Activated T-cell treated with anti-CD3 and anti-CD28 coated beads for 24 hours (primary cell): ENCODE results near the gene PNLIPRP2.

Source experiments
- DNase-seq: peaks from one replicate; pipeline ENCODE4 v3.0.0-alpha.2; 2020; ENCODE audit warnings: low read depth

Gene PNLIPRP2

GRCh38 chr10:116683821-116684220, 63.1 kb downstream of the PNLIPRP2 start:
- no peak for DNase-seq

DNA sequence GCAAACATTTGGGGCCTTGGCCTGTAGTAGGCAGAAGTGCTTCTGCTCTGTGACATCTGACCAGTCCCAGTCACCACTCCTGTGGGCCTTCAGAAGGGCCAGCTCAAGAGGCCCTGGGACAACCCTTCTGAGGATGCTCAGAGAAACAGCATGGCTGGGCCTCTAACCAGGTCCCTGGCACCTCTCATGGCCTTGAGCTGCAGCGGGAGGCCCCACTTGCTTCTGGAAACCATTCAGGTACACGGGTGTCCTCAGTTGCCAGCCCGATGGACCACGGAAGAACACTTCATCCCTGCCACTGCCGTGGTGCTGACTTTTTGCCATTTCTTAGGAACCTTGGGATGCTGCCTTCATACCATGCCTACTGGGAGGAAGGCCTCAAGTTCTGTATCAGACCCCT, 64.0 kb downstream of the PNLIPRP2 start:
- DNase-seq = no peak

- no peak for DNase-seq
These were observed 65.1 kb downstream of the PNLIPRP2 start for GRCh38 chr10:116685807-116686206.

- DNase-seq = no peak
These were observed 65.9 kb downstream of the PNLIPRP2 start for GRCh38 chr10:116686632-116687031.

DNA sequence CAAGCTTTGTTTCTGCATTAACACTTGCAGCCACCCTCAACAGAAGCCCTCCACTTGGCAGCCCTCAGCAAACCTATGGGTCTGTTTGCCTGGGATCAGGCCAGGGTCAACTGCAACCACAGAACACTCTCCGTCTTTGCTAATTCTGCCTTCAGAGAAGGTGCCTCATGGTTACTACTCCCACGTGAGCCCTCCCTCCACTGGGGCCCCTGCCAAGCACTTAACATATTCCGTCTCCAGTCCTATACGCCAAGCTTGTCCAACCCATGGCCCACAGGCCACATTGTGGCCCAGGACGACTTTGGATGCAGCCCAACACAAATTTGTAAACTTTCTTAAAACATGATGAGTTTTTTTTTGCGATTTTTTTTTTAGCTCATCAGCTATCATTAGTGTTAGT, 66.9 kb downstream of the PNLIPRP2 start:
- no peak for DNase-seq

DNA sequence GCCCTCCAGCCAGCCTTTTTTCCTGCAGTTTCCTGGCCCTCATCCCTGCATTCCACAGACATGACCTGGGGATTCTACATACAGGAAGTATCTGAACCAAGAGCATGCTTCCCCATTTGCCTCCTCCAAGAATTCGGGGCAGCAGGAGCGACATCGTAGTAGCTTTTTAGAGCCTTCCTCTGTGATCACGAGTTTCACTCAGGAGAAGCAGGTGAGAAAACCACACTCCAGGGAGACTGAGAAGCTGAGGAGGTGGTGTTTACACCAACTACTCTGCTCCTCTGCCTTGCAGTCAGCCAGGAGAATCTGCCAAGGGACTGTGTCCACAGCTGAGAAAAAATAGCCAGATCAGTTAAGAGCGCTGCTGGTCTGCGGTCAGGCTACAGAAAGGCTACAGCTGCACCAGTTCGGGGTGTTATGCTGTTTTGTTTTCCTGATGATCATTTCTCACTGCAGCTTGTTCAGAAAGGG, 67.5 kb downstream of the PNLIPRP2 start:
- DNase-seq = no peak

- DNase-seq = no peak
These were observed 68.2 kb downstream of the PNLIPRP2 start for GRCh38 chr10:116688741-116689495.

DNA sequence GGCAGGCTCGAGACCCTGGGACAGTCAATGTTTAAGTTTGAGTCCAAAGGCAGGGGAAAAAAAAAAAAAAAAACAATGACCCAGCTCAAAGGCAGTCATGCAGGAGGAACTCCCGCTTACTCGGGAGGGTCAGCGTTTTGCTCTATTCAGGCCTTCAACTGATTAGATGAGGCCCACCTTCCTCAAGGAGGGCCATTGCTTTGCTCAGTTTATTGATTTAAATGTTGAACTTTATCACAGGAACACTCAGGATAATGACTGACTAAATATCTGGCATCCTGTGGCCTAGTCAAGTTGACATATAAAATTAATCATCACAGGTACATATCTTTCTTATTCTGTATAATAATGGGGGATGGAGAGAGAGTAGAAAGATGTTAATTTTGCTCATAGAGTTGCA, 69.0 kb downstream of the PNLIPRP2 start:
- no peak for DNase-seq

DNA sequence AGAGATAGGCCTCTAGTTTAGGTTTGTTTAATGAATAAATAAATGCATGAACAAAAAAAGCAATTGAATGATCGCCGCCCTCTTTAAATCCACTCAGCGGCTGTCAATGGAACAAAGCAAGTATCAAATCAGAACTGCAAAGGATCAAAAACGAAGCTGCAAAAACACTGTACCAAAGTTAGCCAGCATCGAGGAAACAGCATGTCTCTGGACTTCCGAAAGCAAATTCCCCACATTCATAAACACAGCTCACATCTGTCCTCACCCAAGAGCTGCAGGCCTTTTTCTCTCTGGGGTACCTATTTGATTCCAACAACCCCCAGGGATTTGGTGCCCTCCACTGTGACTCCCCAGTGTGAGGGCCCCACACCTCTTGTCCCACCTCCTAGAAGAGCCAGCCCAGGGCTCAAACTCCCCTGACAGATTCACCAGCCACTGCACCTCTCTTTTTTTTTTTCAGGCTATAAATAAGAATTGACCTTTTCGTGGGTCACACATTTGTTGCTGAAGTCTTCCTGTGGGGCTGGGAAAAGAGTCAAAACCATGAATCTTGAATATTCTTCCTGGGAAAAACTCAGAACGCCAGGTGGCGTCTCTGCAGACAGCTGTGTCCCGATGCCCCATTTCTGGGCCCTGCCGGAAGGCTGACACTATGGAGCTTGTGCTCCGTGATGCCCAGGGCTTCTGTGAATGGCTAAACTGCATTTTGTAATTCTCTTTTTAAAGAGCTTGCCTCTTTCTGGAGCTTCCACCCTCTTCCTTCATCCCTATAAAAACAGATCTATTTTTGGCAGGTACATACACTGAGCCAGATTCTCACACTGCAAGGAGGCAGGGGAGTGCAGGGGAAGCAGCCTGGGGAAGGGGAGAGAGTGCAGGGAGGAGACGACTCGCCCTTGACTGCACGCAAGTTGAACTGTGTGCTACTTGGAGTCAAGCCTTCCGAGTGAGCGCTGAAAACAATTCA, 69.9 kb downstream of the PNLIPRP2 start:
- no peak for DNase-seq

GRCh38 chr10:116691635-116692034, 70.9 kb downstream of the PNLIPRP2 start:
- no peak for DNase-seq

- no peak for DNase-seq
These were observed 71.5 kb downstream of the PNLIPRP2 start for GRCh38 chr10:116692225-116692624.

- DNase-seq = no peak
These were observed 73.6 kb downstream of the PNLIPRP2 start for GRCh38 chr10:116694243-116694926.
